ENCODE data around the gene SYNGR4. TPM values are rescaled to one million over a fixed set of nuclear protein-coding genes. Genes with fewer than 3 reads are reported as not detected.
"Not testable (repeated sequence)": the region's sequence is repeated elsewhere in the genome, so short reads cannot be mapped to it uniquely, and the experiment has no call there.

Gene SYNGR4
- total and polyA plus RNA-seq, 2 experiments from 2014 or later = not detected

DNA sequence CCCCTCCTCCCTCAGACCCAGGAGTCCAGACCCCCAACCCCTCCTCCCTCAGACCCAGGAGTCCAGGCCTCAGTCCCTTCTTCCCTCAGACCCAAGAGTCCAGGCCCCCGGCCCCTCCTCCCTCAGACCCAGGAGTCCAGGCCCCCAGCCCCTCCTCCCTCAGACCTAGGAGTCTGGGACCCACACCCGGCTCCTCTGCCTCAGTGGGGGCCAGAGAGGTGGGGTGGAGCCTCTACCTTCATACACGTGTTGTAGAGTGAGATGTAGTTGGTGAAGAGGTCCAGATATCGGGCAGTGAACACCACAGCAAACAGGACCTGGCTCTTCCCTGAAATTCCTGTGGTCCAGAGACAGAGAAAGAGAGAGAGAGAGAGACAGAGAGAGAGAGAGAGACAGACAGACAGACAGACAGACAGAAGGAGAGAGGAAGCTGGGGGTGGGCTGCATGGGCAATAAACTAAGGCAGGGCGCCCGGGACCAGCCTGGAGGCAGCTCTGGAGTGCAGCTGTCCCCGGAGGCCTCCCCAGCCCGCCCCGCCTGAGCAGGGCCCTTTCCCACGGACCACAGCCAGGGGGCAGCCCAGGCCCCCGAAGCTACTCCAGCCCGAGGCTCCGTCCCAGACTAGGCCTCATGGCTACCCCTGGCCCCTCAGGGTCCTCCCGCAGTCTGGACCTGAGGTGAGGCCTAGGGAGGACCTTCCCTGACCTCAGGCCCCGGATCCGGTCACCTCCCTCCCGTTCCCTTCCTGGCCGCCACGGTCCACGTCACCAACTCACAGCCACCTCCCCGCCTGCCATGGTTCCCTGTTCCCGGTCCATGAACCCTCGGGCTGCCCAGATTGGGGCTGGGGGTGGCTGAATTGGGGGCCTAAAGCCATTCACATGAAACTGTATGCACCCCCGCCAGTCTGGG, 26.3 kb downstream of the SYNGR4 start:
- H3K4me2 ChIP-seq (ENCODE audit: unreplicated experiment) = peak overlapping the region; percentile 83
- H3K4me3 ChIP-seq = peak overlapping the region; percentile 91
- no peaks in the 10 kb centered on the region for H3K9me3 ChIP-seq (ENCODE audit: low read depth)
- WGBS, 2 experiments (ENCODE audit: low coverage in 1 of 2, low lambda C conversion rate in 2 of 2, missing lambda C conversion rate in 2 of 2) = 1 to 2% methylated on average over 21 of the region's 24 CpGs
- H3K36me3 ChIP-seq (ENCODE audit: low read depth) = peaks cover 29% of the 10 kb centered on the region
- peak overlapping the region; percentile 90 for H3K27ac ChIP-seq
- peak overlapping the region; percentile 73 for H2AFZ ChIP-seq
- in situ Hi-C loops (cut with MboI) = no loop called here
- H3K4me1 ChIP-seq (ENCODE audit: insufficient read depth) = no peaks in the 10 kb centered on the region; the same call in 1 of the 2 replicates
- peaks cover 6% of the 10 kb centered on the region; the same call in 1 of the 2 replicates for H3F3A ChIP-seq (ENCODE audit: insufficient read depth)
- peak overlapping the region; percentile 99 for H3K9ac ChIP-seq
- TF ChIP-seq EZH2phosphoT487 (IDR thresholded peaks at IDR 0.05; ENCODE audit: insufficient read depth, low read depth) (no peak), EZH2 (IDR thresholded peaks at IDR 0.05; ENCODE audit: insufficient read depth, poor library complexity, severe bottlenecking) (no peak)
- H3K79me2 ChIP-seq (ENCODE audit: insufficient read depth) = peaks cover 62% of the 10 kb centered on the region
- H4K20me1 ChIP-seq (ENCODE audit: insufficient read depth) = no peaks in the 10 kb centered on the region
- peak; percentile 84 for DNase-seq
- no peaks in the 10 kb centered on the region for H3K9me2 ChIP-seq (ENCODE audit: insufficient read depth)
- H3K27me3 ChIP-seq (replicated peaks; ENCODE audit: insufficient read depth) = peaks cover 3% of the 10 kb centered on the region; the same call in 1 of the 2 replicates

DNA sequence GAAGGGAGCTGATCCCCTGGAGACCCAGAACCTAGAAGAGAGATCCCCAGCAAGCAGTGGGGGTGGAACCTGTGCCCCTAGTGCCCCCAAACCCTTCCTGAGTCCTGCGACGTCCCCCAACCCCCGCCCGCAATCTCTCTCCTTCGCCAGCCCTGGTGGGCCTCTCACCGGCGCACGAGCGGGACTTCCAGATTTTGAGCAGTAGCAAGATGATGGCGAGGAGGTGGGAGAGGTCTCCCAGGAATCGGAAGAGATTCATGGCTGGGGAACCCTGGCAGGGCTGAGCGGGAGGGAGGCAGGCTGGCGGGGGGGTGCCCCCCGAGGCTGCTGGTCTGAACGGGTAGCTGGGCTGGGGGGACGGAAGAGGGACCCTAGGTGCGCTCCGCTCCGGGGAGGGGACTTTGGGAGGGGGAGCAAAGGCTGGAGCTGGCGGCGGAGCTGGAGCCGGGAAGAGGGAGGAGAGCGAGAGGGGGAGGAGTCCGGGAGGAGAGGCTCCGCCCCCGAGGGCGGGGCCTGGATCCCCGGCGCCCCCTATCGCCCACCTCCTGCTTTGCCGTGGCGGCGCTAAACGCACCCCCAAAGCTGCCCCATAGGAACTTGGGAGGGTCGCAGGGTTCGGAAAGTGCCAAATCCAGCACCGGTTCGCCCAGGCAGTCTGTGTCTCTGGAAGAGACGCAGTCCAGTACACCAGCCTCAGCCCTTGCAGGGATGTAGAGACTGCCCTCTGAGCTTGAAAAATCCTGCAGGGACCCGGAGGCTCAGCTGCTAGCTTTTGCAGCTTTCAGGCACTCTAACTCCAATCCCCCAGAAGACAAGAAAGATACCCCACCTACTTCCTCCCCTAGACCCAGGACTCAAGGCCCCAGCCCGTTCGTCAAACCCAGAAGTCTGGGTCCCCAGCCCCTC, 27.2 kb downstream of the SYNGR4 start, which contains the start of gene KDELR1:
KDELR1 (minus strand) TSS at position 452 of the 906 bp plus-strand sequence; CDS start at position 259, 193 bp downstream.
- H3K9me2 ChIP-seq (ENCODE audit: insufficient read depth) = no peaks in the 10 kb centered on the region
- peak within 1 kb of the TSS; percentile 90 for H3K27ac ChIP-seq
- peak within 1 kb of the TSS; percentile 91 for H3K4me3 ChIP-seq
- in situ Hi-C loops (cut with MboI) = no loop called here
- H3K9me3 ChIP-seq (ENCODE audit: low read depth) = no peaks in the 10 kb centered on the region
- peak within 1 kb of the TSS; percentile 99 for H3K9ac ChIP-seq
- H3K36me3 ChIP-seq (ENCODE audit: low read depth) = peaks cover 23% of the 10 kb centered on the region
- 3 to 5% methylated on average over 20 to 42 of the region's 42 CpGs for WGBS, 2 experiments (ENCODE audit: low coverage in 1 of 2, low lambda C conversion rate in 2 of 2, missing lambda C conversion rate in 2 of 2)
- H3K27me3 ChIP-seq (replicated peaks; ENCODE audit: insufficient read depth) = peaks cover 3% of the 10 kb centered on the region; the same call in 1 of the 2 replicates
- TF ChIP-seq EZH2phosphoT487 (IDR thresholded peaks at IDR 0.05; ENCODE audit: insufficient read depth, low read depth) = no peak
- TF ChIP-seq EZH2 (IDR thresholded peaks at IDR 0.05; ENCODE audit: insufficient read depth, poor library complexity, severe bottlenecking) = no peak
- H4K20me1 ChIP-seq (ENCODE audit: insufficient read depth) = no peaks in the 10 kb centered on the region
- peak within 1 kb of the TSS; percentile 83 for H3K4me2 ChIP-seq (ENCODE audit: unreplicated experiment)
- peak; percentile 88 for DNase-seq
- peak within 1 kb of the TSS; percentile 73 for H2AFZ ChIP-seq
- no peaks in the 10 kb centered on the region for H3F3A ChIP-seq (ENCODE audit: insufficient read depth)
- H3K4me1 ChIP-seq (ENCODE audit: insufficient read depth) = no peaks in the 10 kb centered on the region; the same call in 1 of the 2 replicates
- H3K79me2 ChIP-seq (ENCODE audit: insufficient read depth) = peaks cover 54% of the 10 kb centered on the region

DNA sequence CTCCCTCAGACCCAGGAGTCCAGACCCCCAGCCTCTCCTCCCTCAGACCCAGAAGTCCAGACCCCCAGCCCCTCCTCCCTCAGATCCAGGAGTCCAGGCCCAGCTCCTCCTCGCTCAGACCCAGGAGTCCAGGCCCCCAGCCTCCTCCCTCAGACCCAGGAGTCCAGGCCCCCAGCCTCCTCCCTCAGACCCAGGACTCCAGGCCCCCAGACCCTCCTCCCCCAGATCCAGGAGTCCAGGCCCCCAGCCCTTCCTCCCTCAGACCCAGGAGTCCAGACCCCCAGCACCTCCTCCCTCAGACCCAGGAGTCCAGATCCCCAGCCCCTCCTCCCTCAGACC, 27.8 kb downstream of the SYNGR4 start:
- H4K20me1 ChIP-seq (ENCODE audit: insufficient read depth); H3F3A ChIP-seq (ENCODE audit: insufficient read depth); H3K9me2 ChIP-seq (ENCODE audit: insufficient read depth); H3K4me1 ChIP-seq (ENCODE audit: insufficient read depth); H3K9me3 ChIP-seq (ENCODE audit: low read depth); H3K9ac ChIP-seq; DNase-seq; H3K4me3 ChIP-seq; H2AFZ ChIP-seq; in situ Hi-C loops (cut with MboI); H3K27me3 ChIP-seq (replicated peaks; ENCODE audit: insufficient read depth); H3K27ac ChIP-seq; H3K4me2 ChIP-seq (ENCODE audit: unreplicated experiment): not testable (repeated sequence)
- H3K36me3 ChIP-seq (ENCODE audit: low read depth) = peaks cover 17% of the 10 kb centered on the region
- H3K79me2 ChIP-seq (ENCODE audit: insufficient read depth) = peaks cover 48% of the 10 kb centered on the region
- 75% methylated on average over 1 of the region's 1 CpG; no CpG with 5 or more reads in 1 of the 2 experiments for WGBS, 2 experiments (ENCODE audit: low coverage in 1 of 2, low lambda C conversion rate in 2 of 2, missing lambda C conversion rate in 2 of 2)

DNA sequence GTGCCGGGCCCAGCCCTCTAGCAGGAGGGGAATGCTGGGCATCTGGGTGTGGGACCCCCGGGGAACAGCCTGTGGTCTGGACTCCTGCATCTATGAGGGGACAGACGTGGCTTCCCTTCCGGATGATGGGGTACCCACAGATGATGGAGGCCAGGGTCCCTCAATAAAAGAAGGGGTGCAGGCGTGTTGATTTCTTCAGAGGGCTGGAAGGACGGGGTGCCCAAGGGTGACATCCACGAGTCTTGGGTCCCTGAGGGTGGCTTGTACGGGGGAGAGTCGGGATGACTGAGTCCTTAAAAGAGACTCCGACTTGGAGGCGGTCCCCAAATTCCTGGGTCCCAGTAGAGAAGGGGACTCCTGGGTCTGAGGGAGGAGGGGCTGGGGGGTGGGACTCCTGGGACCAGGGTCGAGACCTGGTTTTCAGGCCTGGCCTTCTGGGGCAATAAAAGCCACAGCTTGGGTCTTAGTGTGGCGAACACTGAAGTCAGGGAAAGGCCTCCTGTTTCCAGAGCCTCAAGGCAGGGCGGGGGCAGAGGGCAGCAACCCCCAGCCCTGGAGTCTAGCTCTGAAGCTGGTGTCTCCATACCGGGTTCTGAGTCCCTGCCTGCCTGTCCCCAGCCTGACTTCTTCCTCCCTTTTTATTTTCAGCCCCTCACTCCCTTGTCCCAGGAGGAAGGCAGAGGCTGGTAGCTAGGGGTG, 28.8 kb downstream of the SYNGR4 start:
- 69% methylated on average over 14 to 15 of the region's 15 CpGs for WGBS, 2 experiments (ENCODE audit: low coverage in 1 of 2, low lambda C conversion rate in 2 of 2, missing lambda C conversion rate in 2 of 2)
- Histone ChIP-seq H3K4me1 (ENCODE audit: insufficient read depth) (peaks cover 10% of the 10 kb centered on the region), H3K79me2 (ENCODE audit: insufficient read depth) (peaks cover 38% of the 10 kb centered on the region), H3K9ac (peak overlapping the region; percentile 45; the same call in 1 of the 2 replicates), H3F3A (ENCODE audit: insufficient read depth) (peaks cover 10% of the 10 kb centered on the region), H4K20me1 (ENCODE audit: insufficient read depth) (no peaks in the 10 kb centered on the region), H3K9me3 (ENCODE audit: low read depth) (no peaks in the 10 kb centered on the region), H3K36me3 (ENCODE audit: low read depth) (peaks cover 7% of the 10 kb centered on the region), H3K4me3 (peak overlapping the region; percentile 60), H3K27me3 (replicated peaks; ENCODE audit: insufficient read depth) (peaks cover 3% of the 10 kb centered on the region; the same call in 1 of the 2 replicates), H2AFZ (peak overlapping the region; percentile 20; the same call in 1 of the 2 replicates), H3K27ac (no peak overlapping the region), H3K4me2 (ENCODE audit: unreplicated experiment) (peak overlapping the region; percentile 76), H3K9me2 (ENCODE audit: insufficient read depth) (no peaks in the 10 kb centered on the region)
- no peak for DNase-seq
- in situ Hi-C loops (cut with MboI) = no loop called here
- TF ChIP-seq EZH2phosphoT487 (IDR thresholded peaks at IDR 0.05; ENCODE audit: insufficient read depth, low read depth) = no peak
- no peak for TF ChIP-seq EZH2 (IDR thresholded peaks at IDR 0.05; ENCODE audit: insufficient read depth, poor library complexity, severe bottlenecking)
